ENCODE data around the gene RAPGEF6.
"Not testable (repeated sequence)": the region's sequence is repeated elsewhere in the genome, so short reads cannot be mapped to it uniquely, and the experiment has no call there.

The RAPGEF6 gene

DNA sequence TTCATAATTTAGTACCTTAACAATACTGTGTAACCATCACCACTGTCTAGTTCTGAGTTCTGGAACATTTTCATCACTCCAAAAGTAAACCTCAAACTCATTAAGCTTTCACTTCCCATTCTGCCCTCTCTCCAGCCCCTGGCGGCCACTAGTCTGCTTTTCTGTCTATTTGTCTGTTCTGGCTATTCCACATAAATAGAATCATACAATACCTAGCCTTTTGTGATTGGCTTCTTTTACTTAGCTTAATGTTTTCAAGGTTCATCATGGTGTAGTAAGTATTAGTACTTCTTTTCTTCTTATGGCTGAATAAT lies 138.7 kb downstream of the RAPGEF6 start:
- Mint-ChIP-seq H3K36me3 (ENCODE audit: low read depth) (peaks cover 50% of the 10 kb centered on the region), H3K9me3 (no peaks in the 10 kb centered on the region), H3K4me3 (no peak overlapping the region), H3K4me1 (ENCODE audit: low read depth) (peaks cover 7% of the 10 kb centered on the region), H3K27ac (no peak overlapping the region), H3K27me3 (ENCODE audit: low read depth) (no peaks in the 10 kb centered on the region)

GRCh38 chr5:131495536-131496399 lies 139.3 kb downstream of the RAPGEF6 start:
- Mint-ChIP-seq H3K9me3 (no peaks in the 10 kb centered on the region), H3K27me3 (ENCODE audit: low read depth) (no peaks in the 10 kb centered on the region), H3K27ac (no peak overlapping the region), H3K4me1 (ENCODE audit: low read depth) (peaks cover 7% of the 10 kb centered on the region), H3K36me3 (ENCODE audit: low read depth) (peaks cover 53% of the 10 kb centered on the region), H3K4me3 (no peak overlapping the region)

DNA sequence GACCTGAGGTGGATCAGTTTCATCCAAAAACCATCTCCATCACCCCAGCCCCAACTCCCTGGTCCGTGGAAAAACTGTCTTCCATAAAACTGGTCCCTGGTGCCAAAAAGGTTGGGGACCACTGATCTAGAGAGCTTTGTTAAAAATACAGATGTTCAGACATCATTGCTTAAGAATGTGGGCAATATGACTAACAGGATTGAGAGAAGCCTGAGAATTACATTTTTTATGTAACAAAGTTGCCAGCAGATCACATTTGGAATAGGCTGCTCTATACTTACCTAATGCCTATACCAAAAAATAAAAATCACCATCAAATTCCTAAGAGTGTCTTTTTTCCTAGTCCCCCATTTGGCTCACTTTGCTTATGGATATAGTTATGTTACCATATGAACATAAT lies 143.3 kb downstream of the RAPGEF6 start:
- H3K4me3 Mint-ChIP-seq = no peak overlapping the region
- peaks cover 59% of the 10 kb centered on the region for H3K36me3 Mint-ChIP-seq (ENCODE audit: low read depth)
- no peaks in the 10 kb centered on the region for H3K9me3 Mint-ChIP-seq
- H3K27ac Mint-ChIP-seq = no peak overlapping the region
- peaks cover 15% of the 10 kb centered on the region for H3K4me1 Mint-ChIP-seq (ENCODE audit: low read depth)
- no peaks in the 10 kb centered on the region for H3K27me3 Mint-ChIP-seq (ENCODE audit: low read depth)

DNA sequence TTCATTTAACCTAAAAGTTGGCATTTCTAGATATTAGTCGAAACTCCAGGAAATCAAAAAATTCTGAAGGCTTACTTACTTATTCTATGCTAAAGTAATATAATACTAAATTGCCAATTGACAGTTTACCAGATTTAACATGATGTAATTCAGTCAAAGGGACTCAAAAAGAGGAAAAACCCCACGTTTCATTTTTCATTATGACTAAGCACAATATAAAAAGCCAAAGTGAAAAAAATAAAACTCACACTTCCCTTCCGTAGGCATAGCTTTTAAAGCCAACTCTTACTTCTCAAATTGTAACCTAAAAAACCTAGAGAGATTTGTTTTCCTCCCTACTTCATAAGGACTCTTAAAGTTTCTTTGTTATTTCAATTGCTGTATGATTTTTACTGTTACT lies 146.6 kb downstream of the RAPGEF6 start:
- Mint-ChIP-seq H3K27ac (peak overlapping the region; percentile 26), H3K36me3 (ENCODE audit: low read depth) (peaks cover 55% of the 10 kb centered on the region), H3K27me3 (ENCODE audit: low read depth) (no peaks in the 10 kb centered on the region), H3K4me1 (ENCODE audit: low read depth) (peaks cover 15% of the 10 kb centered on the region), H3K4me3 (no peak overlapping the region), H3K9me3 (no peaks in the 10 kb centered on the region)

DNA sequence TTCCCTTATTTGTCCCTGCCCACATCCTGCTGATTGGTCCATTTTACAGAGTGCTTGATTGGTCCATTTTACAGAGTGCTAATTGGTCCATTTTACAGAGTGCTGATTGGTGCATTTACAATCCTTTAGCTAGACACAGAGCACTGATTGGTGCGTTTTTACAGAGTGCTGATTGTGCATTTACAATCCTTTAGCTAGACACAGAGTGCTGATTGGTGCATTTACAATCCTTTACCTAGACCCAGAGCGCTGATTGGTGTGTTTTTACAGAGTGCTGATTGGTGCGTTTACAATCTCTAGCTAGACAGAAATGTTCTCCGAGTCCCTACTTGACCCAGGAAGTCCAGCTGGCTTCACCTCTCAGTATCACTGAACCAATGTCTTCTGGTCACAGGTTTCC lies 147.7 kb downstream of the RAPGEF6 start:
- Mint-ChIP-seq H3K36me3 (ENCODE audit: low read depth) (peaks cover 59% of the 10 kb centered on the region), H3K4me1 (ENCODE audit: low read depth) (peaks cover 21% of the 10 kb centered on the region)
- H3K4me3 Mint-ChIP-seq; H3K9me3 Mint-ChIP-seq; H3K27ac Mint-ChIP-seq; H3K27me3 Mint-ChIP-seq (ENCODE audit: low read depth): not testable (repeated sequence)

DNA sequence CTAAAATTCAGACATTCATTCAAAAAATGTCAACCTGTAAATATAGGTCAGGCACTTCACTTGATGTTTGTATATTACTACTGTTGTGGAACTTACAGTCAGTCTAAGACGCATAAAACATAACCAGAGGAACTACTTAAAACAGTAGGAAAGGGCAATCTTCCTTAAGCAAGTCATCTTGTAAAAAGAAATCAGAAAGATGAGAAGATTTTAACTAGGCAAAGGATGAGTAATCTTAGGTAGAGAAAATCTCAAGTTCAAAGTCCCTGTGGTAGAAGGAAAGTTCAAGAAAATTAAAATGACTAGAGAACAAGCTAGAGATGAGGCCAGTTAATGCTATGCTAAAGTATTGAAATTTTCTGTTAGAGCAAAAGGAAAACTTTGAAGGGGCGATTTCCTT lies 152.4 kb downstream of the RAPGEF6 start:
- no peaks in the 10 kb centered on the region for H3K27me3 Mint-ChIP-seq (ENCODE audit: low read depth)
- peaks cover 24% of the 10 kb centered on the region for H3K4me1 Mint-ChIP-seq (ENCODE audit: low read depth)
- H3K36me3 Mint-ChIP-seq (ENCODE audit: low read depth) = peaks cover 62% of the 10 kb centered on the region
- no peak overlapping the region for H3K4me3 Mint-ChIP-seq
- H3K27ac Mint-ChIP-seq = peak overlapping the region; percentile 11
- H3K9me3 Mint-ChIP-seq = no peaks in the 10 kb centered on the region

DNA sequence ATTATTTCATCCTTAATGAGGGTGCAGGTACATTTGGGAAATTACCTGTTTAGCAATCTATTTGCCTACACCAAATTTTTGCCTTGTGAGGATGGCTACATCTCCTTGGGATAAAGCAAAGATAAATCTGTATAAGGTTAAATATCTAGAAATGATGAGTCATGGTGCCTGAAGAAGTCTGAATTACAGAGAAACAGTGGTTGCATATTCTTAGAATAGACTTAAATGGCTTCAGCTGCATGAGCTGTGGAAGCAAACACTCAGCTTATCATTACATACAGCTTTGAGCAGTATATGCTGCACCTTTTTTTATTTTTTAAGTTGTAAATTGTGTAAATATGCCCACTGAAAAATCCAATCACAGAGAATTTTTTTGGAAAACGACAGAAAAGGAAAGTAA lies 153.5 kb downstream of the RAPGEF6 start:
- Mint-ChIP-seq H3K9me3 (no peaks in the 10 kb centered on the region), H3K36me3 (ENCODE audit: low read depth) (peaks cover 52% of the 10 kb centered on the region), H3K4me1 (ENCODE audit: low read depth) (peaks cover 24% of the 10 kb centered on the region), H3K27me3 (ENCODE audit: low read depth) (no peaks in the 10 kb centered on the region), H3K27ac (peak overlapping the region; percentile 45), H3K4me3 (no peak overlapping the region)

DNA sequence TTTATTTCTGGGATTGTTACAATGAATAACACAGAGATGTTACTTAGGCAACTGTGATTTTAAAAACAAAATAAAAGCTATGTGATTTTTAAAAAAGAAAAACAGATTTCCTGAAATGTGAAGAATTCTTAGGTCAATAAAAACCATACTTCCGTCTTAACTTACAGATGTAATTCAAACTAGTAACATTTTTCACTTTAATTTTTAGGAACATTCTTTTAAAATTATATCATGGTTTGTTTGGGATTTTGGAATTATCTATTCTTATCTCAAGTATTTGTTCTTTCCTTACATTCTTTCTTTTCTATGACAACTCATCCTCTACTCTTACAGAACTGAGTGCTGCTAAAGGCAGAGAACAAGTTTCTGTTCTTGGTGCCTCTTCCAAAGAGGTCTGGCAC lies 159.5 kb downstream of the RAPGEF6 start:
- Mint-ChIP-seq H3K4me1 (ENCODE audit: low read depth) (peaks cover 15% of the 10 kb centered on the region), H3K9me3 (no peaks in the 10 kb centered on the region), H3K27me3 (ENCODE audit: low read depth) (no peaks in the 10 kb centered on the region), H3K27ac (no peak overlapping the region), H3K36me3 (ENCODE audit: low read depth) (peaks cover 35% of the 10 kb centered on the region), H3K4me3 (no peak overlapping the region)

- H3K27ac Mint-ChIP-seq = no peak overlapping the region
- H3K36me3 Mint-ChIP-seq (ENCODE audit: low read depth) = peaks cover 26% of the 10 kb centered on the region
- no peak overlapping the region for H3K4me3 Mint-ChIP-seq
- H3K9me3 Mint-ChIP-seq = no peaks in the 10 kb centered on the region
- no peaks in the 10 kb centered on the region for H3K27me3 Mint-ChIP-seq (ENCODE audit: low read depth)
- H3K4me1 Mint-ChIP-seq (ENCODE audit: low read depth) = peaks cover 10% of the 10 kb centered on the region
Measured at GRCh38 chr5:131473731-131474130, 161.3 kb downstream of the RAPGEF6 start.

- Mint-ChIP-seq H3K4me1 (ENCODE audit: low read depth) (peaks cover 16% of the 10 kb centered on the region), H3K9me3 (no peaks in the 10 kb centered on the region), H3K36me3 (ENCODE audit: low read depth) (peaks cover 42% of the 10 kb centered on the region), H3K27me3 (ENCODE audit: low read depth) (no peaks in the 10 kb centered on the region), H3K27ac (no peak overlapping the region), H3K4me3 (no peak overlapping the region)
Measured at GRCh38 chr5:131466171-131466766, 168.8 kb downstream of the RAPGEF6 start.

GRCh38 chr5:131463656-131464055 lies 171.4 kb downstream of the RAPGEF6 start:
- Mint-ChIP-seq H3K27ac (no peak overlapping the region), H3K4me1 (ENCODE audit: low read depth) (peaks cover 16% of the 10 kb centered on the region), H3K36me3 (ENCODE audit: low read depth) (peaks cover 51% of the 10 kb centered on the region), H3K27me3 (ENCODE audit: low read depth) (no peaks in the 10 kb centered on the region), H3K4me3 (no peak overlapping the region), H3K9me3 (no peaks in the 10 kb centered on the region)

GRCh38 chr5:131462454-131462853 lies 172.6 kb downstream of the RAPGEF6 start:
- Mint-ChIP-seq H3K4me1 (ENCODE audit: low read depth) (peaks cover 16% of the 10 kb centered on the region), H3K27me3 (ENCODE audit: low read depth) (no peaks in the 10 kb centered on the region), H3K36me3 (ENCODE audit: low read depth) (peaks cover 47% of the 10 kb centered on the region), H3K4me3 (no peak overlapping the region), H3K27ac (no peak overlapping the region), H3K9me3 (no peaks in the 10 kb centered on the region)

GRCh38 chr5:131461742-131462141 lies 173.3 kb downstream of the RAPGEF6 start:
- no peak overlapping the region for H3K4me3 Mint-ChIP-seq
- H3K27ac Mint-ChIP-seq = no peak overlapping the region
- no peaks in the 10 kb centered on the region for H3K27me3 Mint-ChIP-seq (ENCODE audit: low read depth)
- peaks cover 14% of the 10 kb centered on the region for H3K4me1 Mint-ChIP-seq (ENCODE audit: low read depth)
- peaks cover 44% of the 10 kb centered on the region for H3K36me3 Mint-ChIP-seq (ENCODE audit: low read depth)
- H3K9me3 Mint-ChIP-seq = no peaks in the 10 kb centered on the region

DNA sequence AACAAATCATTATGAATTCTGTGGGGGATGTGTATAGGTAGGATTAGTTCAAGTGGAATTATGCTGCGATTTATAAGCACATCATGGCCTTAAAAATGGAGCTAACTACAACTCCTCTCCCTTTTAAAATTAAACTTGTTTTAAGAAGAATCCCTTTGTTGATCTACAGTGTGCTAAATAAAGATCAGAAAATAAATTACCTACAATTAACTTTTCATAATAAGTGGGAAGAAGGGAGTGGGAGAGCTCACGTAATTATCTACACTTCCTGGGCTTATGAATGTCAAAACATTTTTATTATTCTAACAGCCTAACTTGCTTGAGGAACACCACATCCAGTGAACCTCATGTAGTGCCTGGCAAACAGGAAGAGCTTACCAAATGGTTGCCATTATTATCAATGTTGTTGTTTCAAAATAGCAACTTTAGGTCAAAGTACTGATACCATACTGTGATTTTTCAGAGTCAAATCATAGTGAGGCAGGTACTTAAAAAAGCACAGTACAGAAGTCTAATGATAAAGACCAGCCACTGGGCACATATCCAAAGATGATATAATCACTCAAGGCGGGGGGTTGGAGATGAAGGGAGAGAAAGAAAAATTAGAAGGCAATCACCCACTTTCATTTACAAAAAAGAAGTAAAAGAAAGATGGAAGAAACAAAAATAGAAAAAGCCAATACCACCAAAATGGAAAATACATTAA lies 174.0 kb downstream of the RAPGEF6 start:
- peaks cover 11% of the 10 kb centered on the region for H3K4me1 Mint-ChIP-seq (ENCODE audit: low read depth)

GRCh38 chr5:131460133-131460532 lies 174.9 kb downstream of the RAPGEF6 start:
- Mint-ChIP-seq H3K27ac (no peak overlapping the region), H3K9me3 (no peaks in the 10 kb centered on the region), H3K4me1 (ENCODE audit: low read depth) (peaks cover 11% of the 10 kb centered on the region), H3K4me3 (no peak overlapping the region), H3K36me3 (ENCODE audit: low read depth) (peaks cover 45% of the 10 kb centered on the region), H3K27me3 (ENCODE audit: low read depth) (no peaks in the 10 kb centered on the region)

More for the DNA sequence above, 174.0 kb downstream of the RAPGEF6 start:
- Mint-ChIP-seq H3K4me3 (peak overlapping the region; percentile 51), H3K27ac (no peak overlapping the region), H3K27me3 (ENCODE audit: low read depth) (no peaks in the 10 kb centered on the region), H3K9me3 (no peaks in the 10 kb centered on the region), H3K36me3 (ENCODE audit: low read depth) (peaks cover 44% of the 10 kb centered on the region)

Measured in T-helper 1 cell treated with Interleukin-12 subunit alpha and Interleukin-12 subunit beta and Interleukin-4 antibody, amounts not matched to agents 30 μg/mL and 1 μg/mL, for 36 hours (primary cell).